ENCODE results near the gene SLC12A7. TPM values are rescaled to one million over a fixed set of nuclear protein-coding genes. Genes with fewer than 3 reads are reported as not detected.
"Not testable (repeated sequence)": the region's sequence is repeated elsewhere in the genome, so short reads cannot be mapped to it uniquely, and the experiment has no call there.

The SLC12A7 gene
- total RNA-seq, 1 donor from 2014 or later = 344 TPM

- no peak for DNase-seq (ENCODE audit: low spot score)
Observed at GRCh38 chr5:1007681-1008450, 104.0 kb downstream of the SLC12A7 start.

DNA sequence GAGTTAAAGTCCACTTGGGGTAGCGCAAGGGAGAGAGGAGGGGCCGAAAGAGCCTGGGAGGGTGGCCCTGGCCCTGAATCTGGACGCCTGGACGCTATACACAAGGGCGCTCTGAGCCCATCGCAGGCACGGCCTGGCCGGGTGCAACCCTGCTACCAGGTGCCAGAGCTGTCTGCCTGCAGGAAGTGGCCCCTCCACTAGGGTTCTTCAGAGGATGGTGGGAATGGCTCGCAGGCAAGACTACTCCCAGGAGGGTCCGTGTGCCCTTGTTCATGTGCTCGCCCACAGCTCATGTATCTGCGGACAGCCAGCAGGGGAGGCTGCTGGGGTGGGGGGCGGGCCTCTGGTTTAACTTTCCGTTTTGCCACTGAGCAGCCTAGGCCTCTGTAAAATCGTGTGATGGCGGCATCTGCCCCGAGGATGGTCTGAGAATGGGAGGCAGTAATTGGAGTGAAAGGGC is 104.6 kb downstream of the SLC12A7 start:
- no peak for DNase-seq (ENCODE audit: low spot score)

DNA sequence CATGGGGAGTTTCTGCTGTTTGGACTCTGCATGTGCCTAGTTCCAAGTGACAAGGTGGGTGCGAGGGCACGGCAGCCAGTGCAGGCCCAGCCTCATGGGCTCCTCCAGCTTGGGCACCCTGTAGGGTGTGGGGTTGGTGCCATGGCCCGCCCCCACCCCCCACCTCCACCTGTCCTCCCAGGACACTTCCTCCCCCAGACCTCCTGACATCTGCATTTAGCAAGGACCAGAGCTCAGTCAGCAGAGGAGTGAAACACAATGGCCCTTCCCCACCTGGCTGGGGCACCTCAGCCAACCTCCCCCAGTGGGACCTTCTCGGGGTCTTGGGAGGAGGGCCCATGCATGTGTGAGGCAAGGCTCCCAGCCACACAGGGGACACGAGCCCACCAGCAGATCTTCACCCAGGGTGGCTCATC is 105.2 kb downstream of the SLC12A7 start:
- no peak for DNase-seq (ENCODE audit: low spot score)

- DNase-seq (ENCODE audit: low spot score) = no peak
Observed at GRCh38 chr5:1005904-1006655, 105.8 kb downstream of the SLC12A7 start.

- no peak for DNase-seq (ENCODE audit: low spot score)
Observed at GRCh38 chr5:1005249-1005851, 106.5 kb downstream of the SLC12A7 start.

DNA sequence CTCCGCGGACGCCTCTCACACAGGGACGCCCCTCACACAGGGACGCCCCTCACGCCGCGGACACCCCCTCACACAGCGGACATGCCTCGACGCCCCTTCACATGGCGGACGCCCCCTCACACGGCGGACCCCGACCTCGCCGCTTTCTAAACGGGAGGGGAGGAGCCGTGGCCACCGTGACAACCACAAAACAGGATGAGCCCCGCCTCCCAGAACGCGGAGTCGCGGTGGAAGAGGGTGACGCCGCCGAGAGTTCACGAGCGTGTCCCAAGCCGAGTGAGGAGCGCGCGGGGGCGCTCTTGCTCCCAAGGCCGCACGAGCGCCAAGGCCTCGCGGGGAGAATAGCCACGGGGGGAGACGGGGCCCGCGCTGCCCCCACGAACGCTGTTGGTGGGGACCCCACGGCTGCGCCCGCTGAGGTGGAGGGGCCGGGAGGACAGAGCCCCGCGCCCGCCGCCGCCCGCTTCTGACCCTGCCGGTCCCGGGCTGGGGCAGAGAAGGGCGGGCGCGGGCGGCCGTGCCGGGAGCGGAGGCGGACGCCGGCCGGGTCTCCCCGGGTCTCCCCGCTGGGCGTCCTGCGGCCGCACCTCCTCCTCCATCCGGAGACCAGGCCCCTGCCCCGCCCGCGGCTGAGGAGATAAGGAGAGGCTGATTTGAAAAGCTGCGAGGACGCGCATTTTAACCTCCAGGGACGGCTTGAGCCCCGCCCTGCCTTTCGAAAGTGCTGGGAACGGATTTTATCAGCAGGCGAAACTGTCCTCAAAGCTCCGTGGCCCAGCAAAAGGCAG is 107.2 kb downstream of the SLC12A7 start:
- DNase-seq (ENCODE audit: low spot score) = peak; percentile 53

DNA sequence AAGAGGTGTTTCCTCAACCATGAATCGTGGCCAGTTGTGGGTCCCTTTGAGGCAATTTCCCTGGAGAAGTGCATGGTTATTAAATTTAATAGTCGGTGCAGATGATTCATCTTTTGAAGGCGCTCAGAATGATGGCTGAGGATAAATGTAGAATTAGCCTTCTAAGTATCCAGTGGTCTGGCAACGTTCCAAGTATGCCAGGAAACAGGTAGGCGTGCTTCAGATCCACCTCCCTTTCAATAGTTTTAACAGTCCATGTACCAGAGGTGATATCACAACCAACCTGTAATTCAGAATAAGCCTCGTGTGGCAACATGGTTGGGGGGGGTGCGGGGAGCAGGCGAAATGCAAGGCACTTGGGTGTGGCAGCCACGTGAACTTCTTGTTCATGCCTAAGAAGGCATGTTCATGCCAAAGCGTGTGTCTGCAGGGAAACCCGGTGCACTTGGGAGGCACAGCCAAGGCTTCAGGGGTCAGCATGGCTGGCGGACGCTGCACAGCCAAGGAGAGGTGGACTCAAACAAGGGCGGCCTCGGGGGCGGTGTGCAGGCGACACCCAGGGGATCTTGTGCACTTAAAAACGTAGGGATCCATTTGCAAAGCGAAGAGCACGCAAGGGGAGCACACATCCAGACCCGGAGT is 108.4 kb downstream of the SLC12A7 start:
- DNase-seq (ENCODE audit: low spot score) = no peak

DNA sequence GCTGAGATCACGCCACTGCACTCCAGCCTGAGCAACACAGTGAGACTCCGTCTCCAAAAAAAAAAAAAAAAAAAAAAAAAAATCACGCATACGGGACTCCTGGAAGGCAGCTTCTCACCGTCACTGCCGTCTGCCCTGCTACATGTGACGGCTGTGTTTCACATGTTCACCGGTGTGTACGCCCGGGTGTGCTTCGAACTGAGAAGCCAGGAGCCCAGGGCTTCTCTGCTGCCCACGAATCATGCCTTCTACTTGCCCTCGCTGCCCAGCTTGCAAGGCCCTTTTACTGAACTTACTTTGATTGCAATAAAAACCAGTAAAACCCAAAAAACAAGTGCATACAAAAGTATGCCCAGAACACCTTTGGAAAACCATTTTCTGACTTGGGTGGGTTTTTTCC is 109.0 kb downstream of the SLC12A7 start:
- DNase-seq (ENCODE audit: low spot score) = no peak

DNA sequence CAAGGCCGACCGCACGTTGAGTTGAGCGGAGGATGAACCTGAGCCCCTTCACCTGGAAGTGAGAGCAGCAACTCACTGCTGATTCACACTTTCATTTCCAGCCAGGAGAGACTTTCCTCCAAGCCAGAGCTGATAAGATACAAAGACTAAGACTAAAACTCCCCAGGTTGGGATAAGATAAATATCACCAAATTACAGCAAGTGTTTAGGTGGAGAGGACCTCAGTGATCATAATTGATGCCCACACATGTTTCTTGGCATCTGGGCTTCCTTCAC is 109.7 kb downstream of the SLC12A7 start:
- DNase-seq (ENCODE audit: low spot score) = no peak

DNA sequence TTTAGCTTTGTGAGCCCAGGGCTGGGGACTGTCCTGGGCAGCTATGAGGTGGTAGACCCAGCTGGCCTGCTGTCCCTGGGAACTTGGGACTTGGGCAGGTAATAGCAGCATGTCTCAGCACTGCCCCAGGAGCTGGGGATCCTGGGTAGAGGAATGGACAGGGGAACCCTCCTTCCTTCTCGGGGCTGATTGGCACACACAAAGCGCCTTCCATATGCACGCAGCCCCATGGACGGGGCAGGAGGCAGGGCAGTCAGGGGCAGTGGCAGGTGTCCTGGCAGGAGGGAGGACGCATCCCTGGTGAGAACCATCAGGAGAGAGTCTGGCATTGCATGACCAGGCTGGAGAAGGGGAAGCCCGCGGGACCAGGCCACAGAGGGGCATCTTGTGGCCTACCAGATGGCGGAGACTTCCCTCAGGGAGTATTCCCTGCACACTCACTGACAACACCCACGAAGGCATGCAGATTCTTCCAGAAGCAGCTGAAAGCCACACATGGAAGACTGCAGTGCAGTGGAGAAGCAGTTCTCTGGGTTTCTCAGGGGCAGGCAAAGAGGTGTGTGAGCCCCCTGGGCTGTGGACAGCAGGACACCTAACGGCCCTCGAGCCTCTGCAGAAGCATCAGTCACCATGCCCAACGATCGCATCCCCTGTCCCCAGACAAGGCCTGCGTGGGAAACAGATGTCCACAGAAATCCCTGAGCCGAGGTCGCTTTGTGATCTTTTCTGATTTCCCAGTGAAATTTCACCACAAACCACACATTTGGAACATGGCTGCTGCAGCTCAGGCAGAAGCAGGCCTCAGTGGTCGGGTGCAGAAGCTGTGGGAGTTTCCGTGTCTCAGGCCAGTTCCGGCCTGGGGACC is 110.2 kb downstream of the SLC12A7 start:
- no peak for DNase-seq (ENCODE audit: low spot score)

GRCh38 chr5:1000831-1001230 is 111.0 kb downstream of the SLC12A7 start:
- not testable (repeated sequence) for DNase-seq (ENCODE audit: low spot score)

Other genes starting within 250 kb of the SLC12A7 start
- gene BRD9, start 219.3 kb downstream of the SLC12A7 start, total RNA-seq = 40.8 TPM
- gene TRIP13, start 219.2 kb downstream of the SLC12A7 start, total RNA-seq = 0.92 TPM
- 7.6 TPM for gene NKD2, start 103.3 kb downstream of the SLC12A7 start, total RNA-seq
- 179 TPM for gene SLC6A19, start 89.5 kb upstream of the SLC12A7 start, total RNA-seq
- gene SLC6A18, start 113.3 kb upstream of the SLC12A7 start, total RNA-seq = not detected
- gene TERT, start 183.0 kb upstream of the SLC12A7 start, total RNA-seq = not detected
- 83.2 TPM for gene CLPTM1L, start 233.0 kb upstream of the SLC12A7 start, total RNA-seq

Measured in mucosa of gallbladder (tissue), 1 donor.